MM.1S (cell line): Measurements from ENCODE around the gene SEMA3G.

Source experiments
- CTCF ChIP-seq: fragments of 300-600 bp; sonication (generic); IDR thresholded peaks from 2 replicates; pipeline ENCODE4 v1.5.1; 2016; ENCODE audit warnings: antibody characterized with exemption, low read length, mixed read lengths
- EZH2 ChIP-seq: fragments of 300-600 bp; sonication (generic); optimal IDR thresholded peaks from 2 replicates; pipeline ENCODE3; 2017; ENCODE audit warnings: low read depth, mild to moderate bottlenecking, antibody characterized with exemption, low read length, mixed read lengths
- EZH2phosphoT487 ChIP-seq: fragments of 300-600 bp; sonication (generic); IDR thresholded peaks from 2 replicates; pipeline ENCODE4 v1.6.1; 2018; ENCODE audit warnings: antibody characterized with exemption, low read length

DNA sequence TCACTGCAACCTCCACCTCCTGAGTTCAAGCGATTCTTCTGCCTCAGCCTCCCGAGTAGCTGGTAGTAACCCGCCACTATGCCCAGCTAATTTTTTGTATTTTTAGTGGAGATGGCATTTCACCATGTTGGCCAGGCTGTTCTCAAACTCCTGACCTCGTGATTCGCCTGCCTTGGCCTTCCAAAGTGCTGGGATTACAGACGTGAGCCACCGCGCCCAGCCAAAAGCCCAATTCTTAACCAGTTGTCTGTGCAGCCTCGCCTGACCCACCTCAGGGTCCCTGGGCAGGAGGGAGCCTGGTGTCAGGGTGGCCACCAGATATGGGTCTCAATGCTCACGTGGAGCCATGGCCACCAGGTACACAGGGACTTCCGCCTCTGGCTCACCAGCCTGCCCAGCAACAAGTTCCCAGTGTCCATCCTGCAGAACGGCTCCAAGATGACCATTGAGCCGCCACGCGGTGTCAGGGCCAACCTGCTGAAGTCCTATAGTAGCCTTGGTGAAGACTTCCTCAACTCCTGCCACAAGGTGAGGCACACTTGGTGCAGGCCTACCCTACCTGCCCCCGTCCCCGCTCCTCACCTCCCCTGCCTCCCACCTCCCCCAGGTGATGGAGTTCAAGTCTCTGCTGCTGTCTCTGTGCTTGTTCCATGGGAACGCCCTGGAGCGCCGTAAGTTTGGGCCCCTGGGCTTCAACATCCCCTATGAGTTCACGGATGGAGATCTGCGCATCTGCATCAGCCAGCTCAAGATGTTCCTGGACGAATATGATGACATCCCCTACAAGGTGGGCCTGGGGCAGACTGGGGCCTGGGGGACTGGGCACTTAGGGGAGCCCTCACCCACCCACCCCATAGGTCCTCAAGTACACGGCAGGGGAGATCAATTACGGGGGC, 48.6 kb downstream of the SEMA3G start:
- TF ChIP-seq CTCF, result no peak
- TF ChIP-seq EZH2, result no peak
- TF ChIP-seq EZH2phosphoT487, result no peak
